Measurements from ENCODE around the gene CHST7.

The CHST7 gene

GRCh38 chrX:46549914-46550313 is 23.7 kb upstream of the CHST7 start:
- DNase-seq (ENCODE audit: insufficient read length, low spot score) (no peak), FAIRE-seq (no peak)
- TF ChIP-seq, protein P1, sequence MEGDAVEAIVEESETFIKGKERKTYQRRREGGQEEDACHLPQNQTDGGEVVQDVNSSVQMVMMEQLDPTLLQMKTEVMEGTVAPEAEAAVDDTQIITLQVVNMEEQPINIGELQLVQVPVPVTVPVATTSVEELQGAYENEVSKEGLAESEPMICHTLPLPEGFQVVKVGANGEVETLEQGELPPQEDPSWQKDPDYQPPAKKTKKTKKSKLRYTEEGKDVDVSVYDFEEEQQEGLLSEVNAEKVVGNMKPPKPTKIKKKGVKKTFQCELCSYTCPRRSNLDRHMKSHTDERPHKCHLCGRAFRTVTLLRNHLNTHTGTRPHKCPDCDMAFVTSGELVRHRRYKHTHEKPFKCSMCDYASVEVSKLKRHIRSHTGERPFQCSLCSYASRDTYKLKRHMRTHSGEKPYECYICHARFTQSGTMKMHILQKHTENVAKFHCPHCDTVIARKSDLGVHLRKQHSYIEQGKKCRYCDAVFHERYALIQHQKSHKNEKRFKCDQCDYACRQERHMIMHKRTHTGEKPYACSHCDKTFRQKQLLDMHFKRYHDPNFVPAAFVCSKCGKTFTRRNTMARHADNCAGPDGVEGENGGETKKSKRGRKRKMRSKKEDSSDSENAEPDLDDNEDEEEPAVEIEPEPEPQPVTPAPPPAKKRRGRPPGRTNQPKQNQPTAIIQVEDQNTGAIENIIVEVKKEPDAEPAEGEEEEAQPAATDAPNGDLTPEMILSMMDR (IDR thresholded peaks at IDR 0.05; ENCODE audit: insufficient read depth, missing control alignments) = no peak

DNA sequence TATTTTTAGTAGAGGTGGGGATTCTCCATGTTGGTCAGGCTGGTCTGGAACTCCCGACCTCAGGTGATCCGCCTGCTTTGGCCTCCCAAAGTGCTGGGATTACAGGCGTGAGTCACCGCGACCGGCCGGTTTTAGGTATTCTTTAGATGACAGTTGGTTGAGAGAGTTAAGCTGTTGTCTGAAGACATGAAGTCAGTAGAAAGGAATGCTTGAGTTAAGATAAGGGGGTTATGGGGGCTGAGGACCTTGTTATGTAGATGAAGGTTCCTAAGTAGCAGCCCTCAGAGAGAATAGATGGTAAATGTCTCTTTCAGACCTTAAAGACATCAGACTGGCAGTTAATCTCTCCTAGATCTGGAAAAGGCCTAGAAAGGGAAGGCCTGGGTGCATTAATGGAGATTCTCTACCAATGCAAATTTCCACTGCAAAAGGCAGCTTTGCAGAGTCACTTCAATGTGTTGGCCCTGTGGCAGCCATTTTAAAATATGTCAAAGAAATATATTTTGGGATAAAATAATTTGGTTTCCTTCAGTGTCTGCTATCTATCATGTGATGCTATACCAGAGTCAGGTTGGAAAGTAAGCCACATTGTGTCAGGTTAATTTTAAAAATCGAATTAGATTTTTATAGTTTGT is 22.0 kb upstream of the CHST7 start:
- no peak for DNase-seq (ENCODE audit: insufficient read length, low spot score)
- FAIRE-seq = no peak
- TF ChIP-seq, protein P1 (IDR thresholded peaks at IDR 0.05; ENCODE audit: insufficient read depth, missing control alignments) = no peak

- TF ChIP-seq, protein P1 (IDR thresholded peaks at IDR 0.05; ENCODE audit: insufficient read depth, missing control alignments) = no peak
- no peak for FAIRE-seq
- no peak for DNase-seq (ENCODE audit: insufficient read length, low spot score)
Observed at GRCh38 chrX:46553935-46554334, 19.6 kb upstream of the CHST7 start.

DNA sequence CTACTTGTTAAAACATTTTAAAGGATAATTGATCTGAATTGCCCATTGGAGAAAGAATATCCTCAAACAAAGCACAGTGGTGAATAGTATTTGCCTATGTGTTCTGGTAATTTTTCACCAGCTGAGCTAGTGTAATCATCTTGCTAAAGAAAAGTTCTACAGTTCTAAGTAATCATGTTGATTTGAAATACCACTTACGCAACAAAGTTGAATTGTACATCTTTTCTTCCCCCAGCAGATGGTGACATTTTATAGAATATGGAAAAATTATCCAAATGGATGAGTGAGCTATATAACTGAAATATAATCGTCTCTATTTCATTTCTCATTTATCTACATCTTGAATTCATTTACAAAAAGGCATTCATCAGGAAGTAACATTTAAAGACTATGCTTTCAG is 18.6 kb upstream of the CHST7 start:
- TF ChIP-seq, protein P1 (IDR thresholded peaks at IDR 0.05; ENCODE audit: insufficient read depth, missing control alignments) = no peak
- no peak for FAIRE-seq

GRCh38 chrX:46559062-46559461 is 14.5 kb upstream of the CHST7 start:
- no peak for DNase-seq (ENCODE audit: insufficient read length, low spot score)
- no peak for FAIRE-seq
- TF ChIP-seq, protein P1 (IDR thresholded peaks at IDR 0.05; ENCODE audit: insufficient read depth, missing control alignments) = no peak

More for the DNA sequence above, 18.6 kb upstream of the CHST7 start:
- no peak for DNase-seq (ENCODE audit: insufficient read length, low spot score)

DNA sequence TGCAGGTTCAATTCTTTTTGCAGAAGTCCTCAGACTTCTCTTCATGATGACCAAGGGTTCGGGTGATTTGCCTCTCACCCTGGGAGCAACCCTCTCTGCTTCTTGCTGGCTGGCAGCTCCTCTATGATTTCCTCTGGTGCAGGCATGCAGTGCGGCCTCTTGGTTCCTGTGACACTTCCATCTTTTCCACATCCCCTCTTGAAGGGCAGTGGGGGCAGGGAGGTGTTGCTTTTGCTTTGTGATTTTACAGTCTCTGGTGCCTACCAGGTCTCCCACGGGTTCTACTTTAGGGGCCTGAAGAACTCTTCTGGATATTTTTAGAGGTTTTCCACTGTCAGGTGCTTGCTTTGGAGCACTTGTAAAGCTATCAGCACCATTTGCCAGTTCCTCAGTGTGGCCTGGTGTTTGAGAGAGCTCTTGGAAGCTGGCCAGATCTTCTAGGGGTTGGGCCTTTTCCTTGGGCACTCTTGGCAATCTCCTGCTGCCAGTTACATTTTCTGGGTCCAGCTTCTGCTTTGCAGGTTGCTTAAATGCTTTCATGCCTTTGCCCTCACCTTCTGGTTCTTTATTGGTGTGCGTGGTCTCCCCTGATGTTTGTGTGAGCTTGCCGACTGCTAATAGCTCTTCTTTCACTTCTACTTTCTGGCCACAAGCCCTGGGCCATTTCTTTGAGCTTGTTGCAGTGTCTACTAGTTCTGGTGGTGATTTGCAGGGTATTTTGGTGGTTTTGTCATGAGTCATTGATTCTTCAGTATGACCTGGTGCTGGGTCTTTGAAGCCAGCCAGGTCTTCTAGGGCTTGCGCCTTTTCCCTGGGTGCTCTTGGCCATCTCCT is 11.5 kb upstream of the CHST7 start:
- TF ChIP-seq, protein P1 (IDR thresholded peaks at IDR 0.05; ENCODE audit: insufficient read depth, missing control alignments) = no peak
- no peak for DNase-seq (ENCODE audit: insufficient read length, low spot score)
- no peak for FAIRE-seq

- FAIRE-seq (no peak), DNase-seq (ENCODE audit: insufficient read length, low spot score) (no peak)
- TF ChIP-seq, protein P1 (IDR thresholded peaks at IDR 0.05; ENCODE audit: insufficient read depth, missing control alignments) = no peak
Observed at GRCh38 chrX:46567388-46567787, 6.2 kb upstream of the CHST7 start.
